Activated CD4-positive, alpha-beta T cell treated with anti-CD3 and anti-CD28 coated beads for 24 hours (primary cell): ENCODE data around the gene CYP27C1.
"Not testable (repeated sequence)": the region's sequence is repeated elsewhere in the genome, so short reads cannot be mapped to it uniquely, and the experiment has no call there.

Experiments used
- DNase-seq, 2 donors: peaks; one replicate each; pipeline ENCODE4 v3.0.0-alpha.2; 2020; ENCODE audit warnings: low read depth in 2 of 2

Gene CYP27C1

DNA sequence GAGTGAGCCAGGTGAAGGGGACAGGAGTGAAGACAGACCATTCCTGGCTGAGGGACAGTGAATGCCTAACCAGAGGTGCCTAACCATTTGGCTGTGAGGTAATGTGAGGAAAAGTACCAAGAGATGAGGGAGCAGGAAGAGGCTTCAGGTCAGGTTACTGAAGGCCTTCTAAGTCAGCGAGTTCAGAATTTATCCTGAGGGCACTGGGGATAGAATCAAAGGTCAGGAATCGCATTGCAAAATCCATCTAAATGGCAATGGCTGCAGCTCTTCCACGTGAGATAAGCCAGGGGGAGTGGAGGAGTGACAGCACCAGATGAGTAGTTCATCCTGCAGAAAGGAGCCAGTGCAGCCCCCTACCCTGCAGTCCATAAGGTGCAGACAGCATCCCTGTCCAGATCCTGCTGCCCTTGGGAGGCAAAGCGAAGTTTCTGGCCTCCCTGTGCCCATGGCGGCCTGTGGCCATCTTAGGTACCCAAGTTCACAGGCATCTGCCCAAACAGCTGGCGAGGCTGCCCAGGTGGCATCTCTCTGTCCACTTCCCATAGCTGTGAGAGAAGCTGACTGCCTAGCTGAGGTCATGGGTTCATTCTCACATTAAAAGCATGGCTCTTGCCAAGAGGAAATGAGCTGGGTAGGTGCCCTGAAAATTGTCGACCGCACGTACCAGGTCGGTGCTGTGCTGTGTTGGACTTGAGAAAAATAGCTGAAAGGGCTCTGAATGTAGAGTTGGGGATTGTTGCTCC is 49.5 kb downstream of the CYP27C1 start:
- no peak for DNase-seq

DNA sequence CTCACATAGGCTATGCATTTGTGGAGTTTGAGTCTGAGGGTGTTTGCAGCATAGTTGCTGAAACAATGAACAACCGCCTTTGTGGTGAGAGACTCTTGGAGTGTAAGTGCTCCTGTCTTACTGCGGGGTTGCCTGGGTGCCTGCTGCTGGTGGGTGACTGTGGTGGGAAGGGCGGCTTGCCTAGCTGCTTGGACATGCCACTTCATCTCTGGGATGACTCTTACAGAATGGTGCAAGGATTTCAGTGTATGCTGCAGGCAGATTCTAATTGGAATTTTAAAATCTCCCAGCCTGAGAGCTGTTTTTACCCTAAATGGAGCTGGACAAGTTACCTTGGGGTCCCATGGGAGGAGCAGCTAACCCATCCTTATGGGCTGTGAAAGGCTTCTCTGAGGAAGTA is 50.1 kb downstream of the CYP27C1 start:
- DNase-seq: no peak

DNA sequence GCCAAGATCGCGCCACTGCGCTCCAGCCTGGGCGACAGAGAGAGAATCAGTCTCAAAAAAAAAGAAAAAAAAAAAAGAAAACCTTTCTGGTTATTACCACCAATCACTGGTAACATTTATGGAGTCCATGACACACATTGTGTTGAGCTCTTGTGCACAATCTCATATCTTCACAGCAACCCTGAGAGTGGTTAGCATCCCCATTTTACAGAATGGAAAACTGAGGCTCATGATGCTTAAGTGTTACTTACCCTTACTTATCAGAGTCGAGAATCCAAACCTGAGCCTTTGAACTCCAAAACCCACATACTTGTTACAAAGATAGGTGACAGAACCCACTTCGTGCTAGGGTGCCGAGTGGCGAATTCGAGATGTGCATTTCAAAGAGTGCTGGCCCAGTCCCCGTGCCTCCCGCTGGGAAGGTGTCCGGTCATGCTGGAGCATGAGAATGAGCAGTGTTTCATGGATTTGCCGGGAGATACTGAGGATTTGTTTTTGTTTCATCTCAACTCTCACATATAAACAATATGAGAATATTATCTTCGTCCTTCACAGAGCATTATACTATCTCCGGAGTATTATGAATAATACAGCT is 50.9 kb downstream of the CYP27C1 start:
- no peak for DNase-seq

DNA sequence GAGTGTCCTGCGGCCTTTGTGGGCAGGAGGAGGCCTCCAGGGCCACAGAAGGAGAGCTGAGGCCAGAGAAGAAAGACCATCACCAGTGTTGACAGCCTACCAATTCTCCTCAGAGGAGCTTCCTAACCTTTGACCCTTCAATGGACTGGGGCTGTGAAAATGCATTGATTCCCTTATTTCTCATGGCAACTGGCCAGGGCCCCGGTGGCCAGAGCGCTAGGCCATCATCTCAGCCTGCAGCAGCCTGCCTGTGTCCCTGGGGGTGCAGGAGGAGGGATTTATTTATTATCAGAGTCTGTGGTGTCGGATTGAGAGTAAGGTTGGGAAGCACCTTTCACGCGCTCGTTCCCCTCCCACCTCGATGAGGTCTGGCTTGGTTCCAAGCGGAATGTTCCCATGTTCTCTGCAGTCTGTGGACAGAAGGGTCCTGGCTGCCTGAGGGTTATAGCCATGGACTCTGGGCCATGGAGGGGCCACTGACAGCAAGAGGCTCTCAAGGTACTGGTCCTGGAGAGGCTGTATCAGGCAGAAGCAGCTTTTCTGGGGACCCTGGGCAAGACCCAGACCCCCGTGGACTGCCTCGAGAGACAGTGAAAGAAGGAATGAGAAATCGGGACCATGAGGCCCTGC is 53.8 kb downstream of the CYP27C1 start:
- DNase-seq: no peak

DNA sequence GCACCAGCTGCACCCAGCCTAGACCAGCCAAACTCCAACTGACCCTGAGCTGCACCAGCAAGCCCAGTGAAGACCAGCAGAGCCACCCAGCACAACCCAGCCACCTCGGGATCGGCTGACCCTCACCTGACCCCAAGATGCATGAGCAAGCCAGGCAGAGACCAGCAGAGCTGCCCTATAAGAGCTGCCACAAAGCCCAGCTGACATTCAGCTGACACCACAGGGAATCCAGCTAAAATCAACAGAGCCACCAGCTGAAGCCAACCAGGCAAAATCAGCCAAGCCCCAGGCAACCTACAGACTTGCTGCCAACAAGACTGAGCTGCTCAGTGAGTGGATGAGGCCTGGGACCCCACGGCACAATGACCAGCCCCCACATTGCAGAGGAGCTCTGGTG is 54.6 kb downstream of the CYP27C1 start:
- no peak for DNase-seq

DNA sequence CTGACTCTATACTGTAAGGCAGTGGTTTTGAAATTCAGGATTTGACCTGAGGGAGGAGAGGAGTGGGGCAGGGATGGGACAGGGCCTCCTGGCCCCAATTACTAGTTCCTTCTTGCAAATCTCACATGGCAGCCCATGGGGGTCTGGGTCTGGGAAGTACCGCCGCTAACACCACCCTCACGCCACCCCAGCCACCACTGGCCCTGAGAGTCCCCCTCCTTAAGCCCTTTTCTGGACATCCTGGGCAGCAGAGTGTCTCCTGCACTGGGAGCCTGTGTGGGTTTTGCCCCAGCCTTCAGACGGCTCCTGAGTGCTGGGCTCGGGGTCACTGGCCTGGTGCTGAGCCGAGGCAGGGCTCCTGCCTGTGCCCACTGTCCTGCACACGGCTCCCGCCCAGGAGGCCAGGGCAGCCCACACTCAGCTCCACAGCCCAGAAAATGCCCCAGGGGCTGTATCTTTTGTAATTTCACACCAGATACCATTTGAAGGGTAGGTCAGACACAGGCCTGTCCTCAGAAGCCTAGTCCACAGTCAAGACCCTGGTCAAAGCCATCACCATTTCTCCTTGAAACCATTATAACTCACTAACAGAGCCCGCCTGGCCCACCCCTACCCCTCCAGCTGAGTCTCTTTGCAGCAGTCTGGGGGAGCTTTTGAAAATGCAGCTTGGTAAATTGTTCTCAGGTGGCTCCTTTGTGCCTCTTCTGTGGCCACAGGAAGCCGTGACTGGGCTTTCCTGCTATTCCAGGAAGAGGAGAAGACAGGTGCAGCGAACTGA is 55.1 kb downstream of the CYP27C1 start:
- no peak for DNase-seq

DNA sequence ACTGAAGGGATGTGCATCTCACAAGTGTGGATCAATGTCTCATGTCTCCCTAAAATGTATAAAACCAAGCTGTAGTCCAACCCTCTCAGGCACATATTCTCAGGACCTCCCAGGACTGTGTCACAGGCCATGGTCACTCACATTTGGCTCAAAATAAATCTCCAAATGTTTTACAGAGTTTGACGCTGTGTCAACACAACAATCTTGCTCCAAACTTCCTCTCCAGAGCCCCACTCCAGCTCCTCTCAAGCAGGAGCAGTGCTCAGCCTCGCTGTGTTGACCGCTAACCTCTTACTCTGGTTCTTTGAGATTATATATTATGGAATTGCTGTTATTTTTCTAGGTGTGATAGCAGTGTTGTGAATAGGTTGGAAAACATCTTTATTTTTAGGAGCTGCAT is 56.2 kb downstream of the CYP27C1 start:
- no peak for DNase-seq

DNA sequence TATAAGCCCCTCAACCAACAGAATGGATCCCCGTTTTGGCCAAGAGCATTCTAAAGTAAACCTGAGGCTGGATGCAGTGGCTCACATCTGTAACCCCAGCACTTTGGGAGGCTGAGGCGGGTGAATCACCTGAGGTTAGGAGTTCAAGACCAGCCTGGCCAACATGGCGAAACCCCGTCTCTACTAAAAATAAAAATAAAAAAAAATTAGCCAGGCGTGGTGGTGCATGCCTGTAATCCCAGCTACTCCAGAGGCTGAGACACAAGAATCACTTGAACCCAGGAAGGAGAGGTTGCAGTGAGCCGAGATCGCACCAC is 57.1 kb downstream of the CYP27C1 start:
- not testable (repeated sequence) for DNase-seq

DNA sequence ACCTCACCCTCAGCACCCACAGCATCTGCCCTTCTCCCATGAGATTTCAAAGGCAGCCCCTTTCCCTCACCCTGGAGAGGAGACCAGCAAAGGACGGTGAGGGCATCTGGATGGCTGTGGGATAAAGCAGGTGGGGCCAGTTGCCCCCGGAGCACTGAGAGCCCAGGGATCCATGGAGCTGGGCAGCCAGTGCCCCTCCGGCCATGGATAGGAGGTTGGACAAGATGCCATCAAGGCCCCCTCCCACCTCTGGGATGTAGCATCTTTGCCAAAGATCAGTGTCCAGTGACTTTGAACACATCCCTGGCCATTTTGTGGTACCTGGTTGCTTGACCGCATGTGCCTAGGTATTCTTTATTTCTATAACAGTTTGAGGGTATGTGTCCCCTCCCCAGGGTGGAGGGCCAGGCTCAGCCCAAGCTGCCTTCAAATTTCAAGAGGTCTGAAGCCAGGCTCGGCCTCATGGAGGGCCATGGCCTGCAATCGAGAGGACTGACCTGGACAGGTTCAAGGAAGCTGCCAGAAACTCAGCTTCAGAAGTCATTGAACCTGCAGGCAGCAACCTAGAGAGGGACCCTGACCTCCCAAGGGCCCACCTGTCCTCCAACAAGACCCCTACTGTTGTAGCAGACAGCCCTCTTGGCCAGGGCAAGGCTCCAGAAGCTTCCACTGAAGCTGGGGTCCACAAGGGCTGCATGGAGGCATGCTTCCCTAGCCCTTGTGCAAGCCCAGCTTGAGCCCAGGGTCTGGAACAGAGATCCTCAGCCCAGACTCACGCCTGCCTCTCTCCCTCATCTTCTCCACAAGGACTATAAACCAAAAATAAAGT is 57.6 kb downstream of the CYP27C1 start:
- DNase-seq: no peak

DNA sequence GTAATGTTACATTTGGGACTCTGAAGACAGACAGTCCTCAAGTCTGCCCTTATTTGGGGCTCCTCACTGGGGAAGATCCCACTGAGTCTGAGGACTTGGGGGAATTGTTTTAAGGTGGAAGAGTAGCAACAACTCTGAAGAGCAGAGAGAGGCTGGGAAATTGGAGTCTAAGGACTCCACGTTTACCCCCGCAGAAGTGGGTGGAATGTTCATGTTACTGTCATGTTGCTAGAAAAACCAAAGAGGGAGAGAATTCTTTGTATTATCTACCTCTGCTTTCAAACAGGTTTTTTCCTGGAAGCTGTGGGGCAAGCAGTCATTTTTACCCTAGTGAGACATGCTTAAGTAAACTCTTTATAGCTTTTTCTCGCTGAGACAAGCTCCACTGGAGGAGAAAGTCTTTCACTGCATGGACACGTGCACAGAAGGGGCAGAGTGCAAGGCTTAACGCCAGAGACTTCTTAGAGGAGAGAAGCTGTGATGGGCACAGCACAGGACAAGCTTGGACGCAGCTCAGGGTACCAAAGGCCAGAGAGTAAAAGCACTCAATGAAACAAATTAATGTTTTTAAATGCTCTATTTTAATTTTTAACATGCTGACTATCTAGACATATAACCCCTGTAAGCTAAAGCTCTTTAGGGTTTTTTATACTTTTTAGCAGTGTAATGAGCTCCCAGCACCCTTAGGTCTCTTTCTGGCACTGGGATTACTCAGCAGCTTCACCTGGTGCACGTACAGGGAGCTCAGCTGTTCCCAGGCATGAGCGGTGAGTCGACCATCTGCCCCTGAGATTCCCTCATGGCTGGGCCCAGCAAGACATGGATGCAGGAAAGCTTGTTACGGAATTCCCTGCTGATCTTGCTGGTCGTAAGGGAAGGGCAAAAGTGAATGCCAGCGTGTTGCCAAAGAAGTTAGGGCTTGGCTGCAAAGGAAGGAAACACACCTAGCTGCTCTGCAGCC is 58.6 kb downstream of the CYP27C1 start:
- DNase-seq: no peak

DNA sequence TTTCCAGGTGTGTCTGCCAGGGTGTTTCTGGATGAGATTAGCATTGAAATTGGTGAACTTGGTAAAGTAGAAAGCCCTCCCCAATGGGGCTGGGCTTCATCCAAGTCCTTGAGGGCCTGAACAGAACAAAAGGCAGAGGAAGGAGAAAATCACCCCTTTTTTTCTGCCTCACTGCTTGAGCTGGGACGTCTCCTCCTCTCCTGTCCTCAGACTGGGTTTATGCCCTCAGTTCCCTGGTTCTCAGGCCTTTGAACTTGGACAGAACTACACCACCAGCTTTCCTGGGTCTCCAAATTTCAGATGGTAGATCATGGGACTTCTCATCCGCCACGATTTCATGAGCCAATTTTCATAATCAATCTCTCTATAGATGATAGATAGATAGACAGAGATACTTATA is 59.4 kb downstream of the CYP27C1 start:
- no peak for DNase-seq

DNA sequence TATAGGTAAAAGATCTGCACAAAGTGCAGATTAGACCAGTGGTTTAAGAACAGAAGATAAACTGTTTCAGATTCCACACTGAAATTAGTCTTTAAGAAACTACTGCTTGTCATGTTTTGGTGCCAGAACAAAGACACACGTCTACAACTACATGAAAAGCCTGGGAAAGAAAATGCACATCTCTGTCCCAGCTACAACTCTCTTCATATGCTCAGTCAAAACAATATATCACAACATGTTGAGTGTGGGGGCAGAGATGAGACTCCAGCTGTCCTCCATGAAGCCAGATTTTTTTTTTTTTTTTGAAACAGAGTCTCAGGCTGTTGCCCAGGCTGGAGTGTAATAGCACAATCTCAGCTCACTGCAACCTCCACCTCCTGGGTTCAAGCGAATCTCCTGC is 60.6 kb downstream of the CYP27C1 start:
- DNase-seq: no peak

DNA sequence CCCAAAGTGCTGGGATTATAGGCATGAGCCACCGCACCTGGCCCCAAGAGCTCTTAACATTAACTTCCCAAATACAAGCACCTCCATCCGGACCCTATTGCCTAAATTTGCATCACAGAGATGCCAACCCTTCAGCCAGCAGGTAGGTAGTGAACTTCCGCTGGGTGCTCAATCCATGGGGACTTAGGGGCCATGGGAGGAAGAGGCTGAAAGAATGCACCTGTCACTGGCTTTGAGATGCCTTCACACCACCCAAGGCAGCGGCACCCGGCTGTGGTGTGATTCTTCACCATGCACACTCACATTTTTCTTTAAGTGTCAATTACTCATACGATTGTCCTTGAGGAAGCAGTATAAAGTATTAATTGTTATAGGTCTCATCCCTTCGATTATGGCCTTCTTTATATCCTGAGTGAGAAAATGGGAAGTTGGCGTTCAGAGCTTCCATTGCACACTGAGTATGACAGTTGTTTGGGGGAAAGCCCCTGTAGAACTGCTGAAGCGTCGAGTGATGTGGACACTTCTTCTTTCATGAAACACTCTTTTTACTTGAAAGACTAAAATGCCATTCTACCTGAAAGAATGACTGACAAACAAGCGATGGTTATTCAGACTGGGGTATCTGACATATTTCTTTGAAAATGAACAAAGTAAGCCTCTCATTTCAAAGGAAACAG is 61.3 kb downstream of the CYP27C1 start:
- no peak for DNase-seq

DNA sequence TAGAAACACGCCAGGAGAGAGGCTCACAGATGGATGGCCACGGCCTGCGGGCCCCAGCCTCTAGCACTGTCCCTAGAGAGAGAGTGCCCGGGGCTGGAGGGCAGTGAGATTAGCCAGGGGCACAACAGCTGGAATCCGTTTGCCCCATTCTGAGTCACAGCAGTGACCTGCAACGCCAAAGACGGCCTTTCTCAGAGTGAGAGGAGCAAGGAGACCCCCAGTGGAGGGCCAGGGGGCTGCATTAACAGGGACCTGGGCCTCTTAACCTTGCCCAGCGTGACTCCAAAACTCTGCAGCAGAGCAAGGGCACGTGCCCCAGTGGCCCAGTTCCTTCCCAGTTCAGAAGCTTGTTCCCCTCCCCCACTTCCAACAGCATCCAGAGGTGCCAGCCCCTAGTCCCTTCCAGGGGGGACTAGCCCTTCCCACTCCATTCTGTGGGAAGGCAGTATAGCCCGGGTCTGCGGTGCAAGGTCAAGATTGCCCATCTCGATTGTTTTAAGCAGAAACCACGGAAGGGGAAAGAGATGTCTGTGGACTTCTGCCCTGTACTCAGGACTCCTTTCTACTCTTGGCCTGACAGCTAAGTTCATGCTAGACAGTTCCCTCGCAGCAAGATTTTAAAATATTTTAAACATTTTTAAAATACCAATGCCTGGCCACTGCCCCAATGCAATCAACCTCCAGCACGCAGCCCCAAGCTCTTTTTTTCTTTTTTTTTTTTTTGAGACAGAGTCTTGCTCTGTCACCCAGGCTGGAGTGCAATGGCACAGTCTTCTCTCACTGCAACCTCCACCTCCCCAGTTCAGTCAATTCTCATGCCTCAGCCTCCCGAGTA is 62.2 kb downstream of the CYP27C1 start:
- no peak for DNase-seq

DNA sequence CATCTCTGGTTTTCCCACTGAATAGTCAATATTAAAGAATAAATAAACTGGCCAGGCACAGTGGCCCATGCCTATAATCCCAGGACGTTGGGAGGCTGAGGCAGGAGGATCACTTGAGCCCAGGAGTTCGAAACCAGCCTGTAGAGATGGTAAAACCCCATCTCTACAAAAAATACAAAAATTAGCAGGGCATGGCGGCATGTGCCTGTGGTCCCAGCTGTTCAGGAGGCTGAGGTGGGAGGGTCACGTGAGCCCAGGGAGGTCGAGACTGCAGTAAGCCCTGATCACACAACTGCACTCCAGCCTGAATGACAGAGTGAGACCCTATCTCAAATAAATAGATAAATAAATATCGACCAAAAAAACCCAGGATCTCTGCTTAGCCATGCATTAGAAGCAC is 63.0 kb downstream of the CYP27C1 start:
- no peak for DNase-seq

DNA sequence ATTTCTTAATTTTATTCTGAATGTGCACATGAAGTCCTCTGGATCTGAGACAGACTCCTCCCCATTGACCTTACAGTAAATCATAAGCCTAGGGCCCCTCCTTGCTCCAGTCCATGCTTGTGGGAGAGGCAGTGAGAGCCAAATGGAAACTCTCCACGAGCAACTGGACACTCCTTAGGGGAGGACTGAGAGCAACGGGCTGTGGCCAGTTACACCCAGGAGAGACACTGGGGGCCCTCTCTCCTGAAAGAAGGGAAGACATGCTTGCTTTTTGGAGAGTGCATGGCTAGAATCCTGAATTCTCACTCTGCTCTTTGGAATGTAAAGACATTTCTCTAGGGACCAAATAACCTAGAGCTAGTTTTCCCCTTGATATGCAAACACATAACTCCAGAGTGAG is 64.2 kb downstream of the CYP27C1 start:
- no peak for DNase-seq

DNA sequence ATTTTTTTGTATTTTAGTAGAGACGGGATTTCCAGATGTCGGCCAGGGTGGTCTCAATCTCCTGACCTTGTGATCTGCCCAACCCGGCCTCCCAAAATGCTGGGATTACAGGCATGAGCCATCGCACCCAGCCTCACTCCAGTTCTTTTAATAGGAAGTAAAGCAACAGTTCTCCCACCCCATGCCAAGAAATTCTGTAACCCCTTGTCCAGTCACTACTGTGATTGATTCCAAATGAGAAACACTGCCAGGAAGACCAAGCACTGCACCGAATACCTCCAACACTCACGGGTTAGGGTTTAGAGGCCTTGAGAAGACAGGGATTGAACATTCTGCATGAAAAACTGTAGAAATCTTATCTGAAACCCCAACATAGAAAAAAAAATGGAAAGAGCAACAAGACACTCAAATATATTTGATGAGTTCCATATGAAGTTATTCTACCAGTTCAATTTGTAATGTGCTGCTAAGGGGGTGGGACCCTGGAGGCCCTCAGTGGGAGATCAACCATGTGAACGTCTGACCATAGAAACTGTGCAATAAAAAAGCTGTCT is 65.0 kb downstream of the CYP27C1 start:
- no peak for DNase-seq

DNA sequence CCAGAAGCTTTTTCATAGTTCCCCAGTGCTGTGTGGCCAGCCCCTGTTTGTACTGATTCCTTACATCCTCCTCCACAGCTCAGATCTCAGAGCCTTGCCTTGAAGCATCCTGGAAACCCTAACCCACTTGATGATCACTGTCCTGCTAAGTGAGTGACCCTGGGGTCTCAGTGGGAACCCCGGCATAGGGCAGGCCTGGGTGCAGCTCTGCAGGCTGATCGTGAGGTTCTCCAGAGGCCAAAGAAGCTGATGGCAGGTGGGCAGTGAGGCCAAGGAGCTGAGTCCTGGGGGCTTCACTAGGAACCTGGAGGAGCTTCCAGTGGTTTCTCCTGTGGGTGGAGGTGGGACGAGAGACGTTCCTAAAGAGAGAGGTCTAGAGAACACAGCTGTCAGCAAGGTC is 65.7 kb downstream of the CYP27C1 start:
- DNase-seq: no peak

DNA sequence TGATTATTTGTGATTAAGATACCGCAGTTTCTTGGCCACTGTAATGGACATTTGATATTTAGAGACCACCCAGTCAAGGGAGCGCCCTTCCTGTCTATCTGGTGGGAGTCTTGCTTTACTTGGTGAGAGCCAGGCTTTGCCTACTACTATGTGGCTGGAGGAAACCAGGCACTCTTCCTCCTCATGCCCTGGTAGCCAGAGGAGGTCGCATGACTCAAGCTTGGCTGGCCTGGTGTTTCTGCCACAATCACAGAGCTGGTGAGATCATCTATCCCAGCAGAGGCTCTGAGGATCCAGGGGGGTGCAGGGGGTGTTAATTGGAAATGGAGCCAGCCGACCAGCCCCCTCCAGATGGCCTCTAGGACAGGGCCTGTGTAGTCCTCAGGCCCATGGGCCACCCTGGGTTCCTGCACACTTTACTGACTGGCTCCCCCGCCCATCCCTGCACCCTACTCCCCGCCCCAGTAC is 66.4 kb downstream of the CYP27C1 start:
- DNase-seq: no peak
